Measurements from ENCODE around the gene ARMC6. TPM values are rescaled to one million over a fixed set of nuclear protein-coding genes. Genes with fewer than 3 reads are reported as not detected.

Gene ARMC6
- total RNA-seq, 6 experiments from 2014 or later, result 30.2 to 41.7 (median 32.5) TPM

DNA sequence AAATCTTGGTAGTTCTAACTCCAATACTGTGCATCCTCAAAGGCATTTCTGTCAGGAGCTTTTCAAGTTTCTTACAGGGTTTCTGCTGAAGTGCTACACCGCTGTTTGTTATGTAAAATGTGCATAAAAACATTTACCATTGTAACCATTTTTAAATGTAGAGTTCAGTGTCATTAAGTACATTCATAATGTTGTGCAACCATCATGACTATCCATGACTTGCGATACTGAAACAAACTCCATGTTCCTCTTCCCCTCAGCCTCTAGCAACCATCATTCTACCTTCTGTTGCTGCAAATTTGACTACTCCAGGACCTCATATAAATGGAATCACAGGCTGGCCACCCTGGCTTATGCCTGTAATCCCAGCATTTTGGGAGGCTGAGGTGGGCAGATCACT is 16.0 kb downstream of the ARMC6 start:
- no peaks in the 10 kb centered on the region for H3K27me3 Mint-ChIP-seq (ENCODE audit: insufficient read depth)
- no peak overlapping the region for H3K4me3 Mint-ChIP-seq
- TF ChIP-seq, protein P1, sequence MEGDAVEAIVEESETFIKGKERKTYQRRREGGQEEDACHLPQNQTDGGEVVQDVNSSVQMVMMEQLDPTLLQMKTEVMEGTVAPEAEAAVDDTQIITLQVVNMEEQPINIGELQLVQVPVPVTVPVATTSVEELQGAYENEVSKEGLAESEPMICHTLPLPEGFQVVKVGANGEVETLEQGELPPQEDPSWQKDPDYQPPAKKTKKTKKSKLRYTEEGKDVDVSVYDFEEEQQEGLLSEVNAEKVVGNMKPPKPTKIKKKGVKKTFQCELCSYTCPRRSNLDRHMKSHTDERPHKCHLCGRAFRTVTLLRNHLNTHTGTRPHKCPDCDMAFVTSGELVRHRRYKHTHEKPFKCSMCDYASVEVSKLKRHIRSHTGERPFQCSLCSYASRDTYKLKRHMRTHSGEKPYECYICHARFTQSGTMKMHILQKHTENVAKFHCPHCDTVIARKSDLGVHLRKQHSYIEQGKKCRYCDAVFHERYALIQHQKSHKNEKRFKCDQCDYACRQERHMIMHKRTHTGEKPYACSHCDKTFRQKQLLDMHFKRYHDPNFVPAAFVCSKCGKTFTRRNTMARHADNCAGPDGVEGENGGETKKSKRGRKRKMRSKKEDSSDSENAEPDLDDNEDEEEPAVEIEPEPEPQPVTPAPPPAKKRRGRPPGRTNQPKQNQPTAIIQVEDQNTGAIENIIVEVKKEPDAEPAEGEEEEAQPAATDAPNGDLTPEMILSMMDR (IDR thresholded peaks at IDR 0.05), result no peak
- H3K27ac Mint-ChIP-seq, result peak overlapping the region; percentile 38; the same call in 1 of the 2 replicates
- no peak for DNase-seq
- no peaks in the 10 kb centered on the region for H3K9me3 Mint-ChIP-seq
- H3K4me1 Mint-ChIP-seq (ENCODE audit: low read depth), result no peaks in the 10 kb centered on the region
- peaks cover 15% of the 10 kb centered on the region for H3K36me3 Mint-ChIP-seq (ENCODE audit: low read depth)

DNA sequence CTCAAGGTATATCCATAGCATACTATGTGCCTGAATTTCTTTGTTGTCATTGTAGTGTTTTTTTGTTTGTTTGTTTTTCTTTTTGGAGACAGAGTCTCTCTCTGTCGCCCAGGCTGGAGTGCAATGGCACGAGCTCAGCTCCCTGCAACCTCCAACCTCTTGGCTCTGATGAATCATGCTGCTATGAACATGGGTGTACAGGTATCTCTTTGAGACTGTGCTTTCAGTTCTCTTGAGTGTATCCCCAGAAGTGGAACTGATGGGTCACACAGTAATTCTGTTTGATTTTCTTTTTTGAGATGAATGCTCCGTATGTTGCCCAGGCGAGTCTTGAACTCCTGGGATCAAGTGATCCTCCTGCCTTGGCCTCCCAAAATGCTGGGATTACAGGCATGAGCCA is 16.7 kb downstream of the ARMC6 start:
- Mint-ChIP-seq H3K4me3 (no peak overlapping the region), H3K36me3 (ENCODE audit: low read depth) (peaks cover 15% of the 10 kb centered on the region), H3K9me3 (no peaks in the 10 kb centered on the region), H3K27ac (no peak overlapping the region), H3K4me1 (ENCODE audit: low read depth) (no peaks in the 10 kb centered on the region), H3K27me3 (ENCODE audit: insufficient read depth) (no peaks in the 10 kb centered on the region)
- no peak for DNase-seq
- TF ChIP-seq, protein P1 (IDR thresholded peaks at IDR 0.05), result no peak

DNA sequence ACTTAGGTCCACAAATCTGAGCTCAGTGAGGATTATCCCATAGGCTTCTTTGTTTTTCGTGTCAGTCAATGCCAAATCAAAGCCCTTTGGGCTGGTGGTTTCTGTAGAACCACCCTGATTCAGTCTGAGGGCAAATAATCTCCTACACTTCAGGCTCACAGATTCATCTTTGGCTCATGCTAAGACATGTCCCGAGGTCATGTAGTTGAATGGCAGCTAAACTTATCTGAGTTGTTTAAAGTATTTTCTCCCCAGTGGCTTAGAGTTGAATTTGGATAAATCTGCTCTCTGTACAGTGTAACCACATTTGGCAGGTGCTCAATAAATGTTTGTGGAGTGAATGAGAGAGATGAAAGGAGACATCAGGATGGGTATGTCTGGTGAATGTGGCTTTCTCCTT is 17.3 kb downstream of the ARMC6 start:
- H3K27ac Mint-ChIP-seq, result no peak overlapping the region
- no peak for DNase-seq

DNA sequence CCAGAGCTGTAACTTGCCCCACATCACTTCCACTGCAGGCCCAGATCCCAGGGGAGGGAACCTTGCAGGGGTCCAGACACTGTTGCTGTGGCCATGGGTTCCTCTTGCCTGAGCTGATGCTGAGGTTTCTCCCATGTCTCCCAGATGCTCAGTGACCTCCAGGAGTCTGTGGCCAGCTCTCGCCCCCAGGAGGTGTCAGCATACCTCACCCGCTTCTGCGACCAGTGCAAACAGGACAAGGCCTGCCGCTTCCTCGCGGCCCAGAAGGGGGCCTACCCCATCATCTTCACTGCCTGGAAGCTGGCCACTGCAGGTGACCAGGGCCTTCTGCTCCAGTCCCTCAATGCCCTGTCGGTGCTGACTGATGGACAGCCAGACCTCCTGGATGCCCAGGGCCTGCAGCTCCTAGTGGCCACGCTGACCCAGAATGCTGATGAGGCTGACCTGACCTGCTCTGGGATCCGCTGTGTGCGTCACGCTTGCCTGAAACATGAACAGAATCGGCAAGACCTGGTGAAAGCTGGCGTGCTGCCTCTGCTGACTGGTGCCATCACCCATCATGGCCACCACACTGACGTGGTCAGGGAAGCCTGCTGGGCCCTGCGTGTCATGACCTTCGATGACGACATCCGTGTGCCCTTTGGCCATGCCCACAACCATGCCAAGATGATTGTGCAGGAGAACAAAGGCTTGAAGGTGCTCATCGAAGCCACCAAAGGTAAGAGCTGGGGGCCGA is 18.2 kb downstream of the ARMC6 start:
- H3K4me1 Mint-ChIP-seq (ENCODE audit: low read depth), result no peaks in the 10 kb centered on the region
- TF ChIP-seq, protein P1 (IDR thresholded peaks at IDR 0.05), result no peak; the same call in 1 of the 2 replicates
- no peak overlapping the region for H3K4me3 Mint-ChIP-seq
- no peaks in the 10 kb centered on the region for H3K27me3 Mint-ChIP-seq (ENCODE audit: insufficient read depth)
- no peaks in the 10 kb centered on the region for H3K9me3 Mint-ChIP-seq
- H3K36me3 Mint-ChIP-seq (ENCODE audit: low read depth), result peaks cover 15% of the 10 kb centered on the region
- DNase-seq, result no peak
- no peak overlapping the region for H3K27ac Mint-ChIP-seq

More for the DNA sequence above, 17.3 kb downstream of the ARMC6 start:
- TF ChIP-seq, protein P1 (IDR thresholded peaks at IDR 0.05), result no peak
- Mint-ChIP-seq H3K27me3 (ENCODE audit: insufficient read depth) (no peaks in the 10 kb centered on the region), H3K36me3 (ENCODE audit: low read depth) (peaks cover 15% of the 10 kb centered on the region), H3K4me1 (ENCODE audit: low read depth) (no peaks in the 10 kb centered on the region), H3K4me3 (no peak overlapping the region), H3K9me3 (no peaks in the 10 kb centered on the region)

DNA sequence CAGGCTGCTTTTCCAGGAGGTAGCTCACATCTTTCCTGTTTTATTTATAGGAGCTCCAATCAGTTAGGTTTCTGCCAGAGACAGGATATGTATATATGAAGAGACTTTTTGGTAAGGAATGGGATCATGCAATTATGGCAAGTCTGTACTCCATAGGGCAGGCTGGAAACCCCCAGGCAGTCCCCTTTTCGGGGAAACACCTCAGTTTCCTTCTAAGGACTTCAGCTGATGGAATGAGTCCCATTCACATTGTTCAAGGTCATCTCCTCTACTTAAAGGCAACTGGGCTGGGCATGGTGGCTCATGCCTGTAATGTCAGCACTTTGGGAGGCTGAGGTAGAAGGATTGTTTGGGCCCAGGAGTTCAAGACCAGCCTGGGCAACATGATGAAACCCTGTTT is 19.5 kb downstream of the ARMC6 start:
- TF ChIP-seq, protein P1 (IDR thresholded peaks at IDR 0.05), result no peak
- Mint-ChIP-seq H3K4me3 (no peak overlapping the region), H3K27ac (no peak overlapping the region), H3K4me1 (ENCODE audit: low read depth) (no peaks in the 10 kb centered on the region), H3K36me3 (ENCODE audit: low read depth) (peaks cover 8% of the 10 kb centered on the region), H3K27me3 (ENCODE audit: insufficient read depth) (no peaks in the 10 kb centered on the region), H3K9me3 (no peaks in the 10 kb centered on the region)
- no peak for DNase-seq

All from HFFc6 (cell line).